ENCODE results near the gene C6orf136. TPM values are rescaled to one million over a fixed set of nuclear protein-coding genes. Genes with fewer than 3 reads are reported as not detected.
"Not testable (repeated sequence)": the region's sequence is repeated elsewhere in the genome, so short reads cannot be mapped to it uniquely, and the experiment has no call there.

The C6orf136 gene, protein sequence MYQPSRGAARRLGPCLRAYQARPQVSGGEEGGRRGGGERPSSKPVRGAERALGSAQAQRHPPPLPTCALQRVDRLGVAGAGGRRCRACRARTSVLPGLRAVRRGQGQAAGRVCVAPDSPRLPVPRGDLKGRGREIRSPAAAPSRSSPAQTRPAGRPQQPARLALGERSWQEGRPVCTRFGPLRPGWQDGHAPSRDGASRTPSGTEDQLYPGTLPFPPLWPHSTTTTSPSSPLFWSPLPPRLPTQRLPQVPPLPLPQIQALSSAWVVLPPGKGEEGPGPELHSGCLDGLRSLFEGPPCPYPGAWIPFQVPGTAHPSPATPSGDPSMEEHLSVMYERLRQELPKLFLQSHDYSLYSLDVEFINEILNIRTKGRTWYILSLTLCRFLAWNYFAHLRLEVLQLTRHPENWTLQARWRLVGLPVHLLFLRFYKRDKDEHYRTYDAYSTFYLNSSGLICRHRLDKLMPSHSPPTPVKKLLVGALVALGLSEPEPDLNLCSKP
- 15.7 TPM for total RNA-seq

DNA sequence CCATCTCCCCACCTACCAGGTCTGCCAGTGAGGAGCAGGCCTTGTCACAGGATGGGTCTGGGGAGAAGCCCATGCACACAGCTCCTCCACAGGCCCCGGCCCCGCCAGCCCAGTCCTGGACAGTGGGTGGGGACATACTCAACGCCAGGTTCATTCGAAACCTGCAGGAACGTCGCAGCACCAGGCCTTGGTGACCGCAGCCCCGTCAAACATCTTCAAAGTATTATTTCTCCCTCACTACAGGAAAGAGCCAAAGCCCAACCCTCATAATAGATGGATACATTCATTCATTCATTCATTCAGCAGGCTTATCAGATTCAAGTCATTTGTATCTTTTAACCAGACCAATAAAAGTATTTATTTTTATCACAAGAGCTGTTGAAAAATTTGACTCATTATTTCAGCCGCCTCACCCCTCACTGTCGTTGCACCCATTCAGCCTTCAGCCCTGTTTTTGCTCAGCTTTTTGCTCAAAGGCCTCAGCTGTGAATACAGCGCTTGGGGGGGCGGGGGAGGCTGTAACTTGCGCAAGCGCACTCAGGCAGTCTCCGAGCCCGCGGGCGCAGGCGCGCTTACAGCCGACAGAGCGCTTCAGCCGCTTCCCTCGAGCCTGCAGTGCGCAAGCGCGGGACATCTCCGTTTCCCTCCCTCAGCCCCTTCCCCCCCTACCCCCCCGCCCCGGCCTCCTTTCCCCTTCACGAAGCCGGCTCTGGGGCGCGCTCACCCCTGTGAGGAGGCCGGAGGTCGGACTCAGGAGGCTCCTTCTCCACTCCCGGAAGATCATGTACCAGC is at the start of gene C6orf136:
C6orf136 (plus strand) TSS at position 684 of the 792 bp plus-strand sequence; CDS start at position 783, 99 bp downstream.
- TF ChIP-seq, protein P1, sequence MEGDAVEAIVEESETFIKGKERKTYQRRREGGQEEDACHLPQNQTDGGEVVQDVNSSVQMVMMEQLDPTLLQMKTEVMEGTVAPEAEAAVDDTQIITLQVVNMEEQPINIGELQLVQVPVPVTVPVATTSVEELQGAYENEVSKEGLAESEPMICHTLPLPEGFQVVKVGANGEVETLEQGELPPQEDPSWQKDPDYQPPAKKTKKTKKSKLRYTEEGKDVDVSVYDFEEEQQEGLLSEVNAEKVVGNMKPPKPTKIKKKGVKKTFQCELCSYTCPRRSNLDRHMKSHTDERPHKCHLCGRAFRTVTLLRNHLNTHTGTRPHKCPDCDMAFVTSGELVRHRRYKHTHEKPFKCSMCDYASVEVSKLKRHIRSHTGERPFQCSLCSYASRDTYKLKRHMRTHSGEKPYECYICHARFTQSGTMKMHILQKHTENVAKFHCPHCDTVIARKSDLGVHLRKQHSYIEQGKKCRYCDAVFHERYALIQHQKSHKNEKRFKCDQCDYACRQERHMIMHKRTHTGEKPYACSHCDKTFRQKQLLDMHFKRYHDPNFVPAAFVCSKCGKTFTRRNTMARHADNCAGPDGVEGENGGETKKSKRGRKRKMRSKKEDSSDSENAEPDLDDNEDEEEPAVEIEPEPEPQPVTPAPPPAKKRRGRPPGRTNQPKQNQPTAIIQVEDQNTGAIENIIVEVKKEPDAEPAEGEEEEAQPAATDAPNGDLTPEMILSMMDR (IDR thresholded peaks at IDR 0.05): no peak
- peak in 1 of 2 donors; percentile 46 for TF ChIP-seq POLR2AphosphoS5 (IDR thresholded peaks at IDR 0.05; ENCODE audit: insufficient read depth in 1 of 2, low read depth in 1 of 2)
- peaks cover 20% of the 10 kb centered on the region for H3K4me1 ChIP-seq
- DNase-seq (ENCODE audit: extremely low spot score in 2 of 2): peak in 1 of 2 donors; percentile 90
- peak within 1 kb of the TSS; percentile 87 to 96 for H3K4me3 ChIP-seq
- intact Hi-C loops (cut with DNase I): no loop called here
- peak within 1 kb of the TSS; percentile 90 for H3K27ac ChIP-seq
- peaks cover 0 to 22% of the 10 kb centered on the region in 2 donors for H3K36me3 ChIP-seq
- no peaks in the 10 kb centered on the region for H3K27me3 ChIP-seq
- no peaks in the 10 kb centered on the region for H3K9me3 ChIP-seq

DNA sequence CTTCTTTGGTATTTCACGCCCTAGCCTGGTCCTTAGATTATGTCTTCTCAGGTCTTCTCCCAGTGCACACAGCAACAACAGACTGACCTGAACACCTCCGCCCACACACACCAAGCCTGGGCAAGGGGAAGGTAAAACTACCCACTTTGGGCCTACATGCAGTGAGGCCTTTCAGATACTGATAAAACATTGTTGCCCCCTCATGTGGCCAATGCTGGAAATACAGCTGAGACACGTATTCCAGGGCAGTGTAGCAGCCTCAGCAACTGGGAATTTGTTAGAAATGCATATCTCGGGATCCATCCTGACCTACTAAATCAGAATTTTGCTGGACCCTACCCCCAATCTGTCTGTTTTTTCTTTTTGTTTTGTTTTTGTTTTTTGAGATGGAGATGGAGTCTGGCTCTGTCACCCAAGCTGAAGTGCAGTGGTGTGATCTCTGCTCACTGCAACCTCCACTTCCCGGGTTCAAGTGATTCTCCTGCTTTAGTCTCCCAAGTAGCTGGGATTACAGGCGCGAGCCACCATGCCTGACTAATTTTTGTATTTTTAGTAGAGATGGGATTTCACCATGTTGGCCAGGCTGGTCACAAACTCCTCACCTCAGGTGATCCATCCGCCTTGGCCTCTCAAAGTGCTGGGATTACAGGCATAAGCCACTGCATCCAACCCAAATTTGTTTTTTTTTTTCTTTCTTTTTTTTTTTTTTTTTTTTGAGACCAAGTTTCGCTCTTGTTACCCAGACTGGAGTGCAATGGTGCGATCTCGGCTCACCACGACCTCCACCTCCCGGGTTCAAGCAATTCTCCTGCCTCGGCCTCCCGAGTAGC is 49.4 kb upstream of the C6orf136 start:
- H3K9me3 ChIP-seq; H3K4me3 ChIP-seq; H3K4me1 ChIP-seq; H3K27ac ChIP-seq; H3K27me3 ChIP-seq; DNase-seq (ENCODE audit: extremely low spot score in 2 of 2); intact Hi-C loops (cut with DNase I): not testable (repeated sequence)
- peaks cover 0 to 28% of the 10 kb centered on the region in 2 donors for H3K36me3 ChIP-seq
- TF ChIP-seq POLR2AphosphoS5 (IDR thresholded peaks at IDR 0.05; ENCODE audit: insufficient read depth in 1 of 2, low read depth in 1 of 2): peak in 1 of 2 donors; percentile 56
- TF ChIP-seq, protein P1 (IDR thresholded peaks at IDR 0.05): peak; percentile 60 to 82 (median 61)

DNA sequence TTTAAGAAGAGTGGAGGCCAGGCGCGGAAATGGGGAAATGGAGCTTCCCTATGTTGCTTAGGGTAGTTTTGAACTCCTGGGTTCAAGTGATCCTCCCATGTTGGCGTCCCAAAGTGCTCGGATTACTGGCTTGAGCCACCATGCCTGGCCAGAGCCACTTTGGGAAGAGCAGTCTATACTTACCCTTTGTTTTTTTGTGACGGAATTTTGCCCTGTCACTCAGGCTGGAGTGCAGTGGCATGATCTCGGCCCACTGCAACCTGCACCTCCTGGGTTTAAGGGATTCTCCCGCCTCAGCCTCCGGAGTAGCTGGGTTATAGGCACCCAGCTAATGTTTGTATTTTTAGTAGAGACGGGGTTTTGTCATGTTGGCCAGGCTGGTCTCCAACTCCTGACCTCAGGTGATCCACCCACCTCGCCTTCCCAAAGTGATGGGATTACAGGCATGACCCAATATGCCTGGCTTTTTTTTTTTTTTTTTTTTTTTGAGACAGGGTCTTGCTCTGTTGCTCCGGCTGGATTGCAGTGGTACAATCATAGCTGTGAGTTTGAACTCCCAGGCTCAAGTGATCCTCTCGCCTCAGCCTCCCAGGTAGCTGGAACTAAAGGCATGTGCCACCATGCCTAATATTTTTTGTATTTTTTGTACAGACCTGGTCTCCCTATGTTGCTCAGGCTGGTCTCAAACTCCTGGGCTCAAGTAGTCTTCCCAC is 47.9 kb upstream of the C6orf136 start:
- no peak for DNase-seq (ENCODE audit: extremely low spot score in 2 of 2)
- no peaks in the 10 kb centered on the region for H3K9me3 ChIP-seq
- no peaks in the 10 kb centered on the region for H3K27me3 ChIP-seq
- peaks cover 9 to 38% of the 10 kb centered on the region in 2 donors for H3K36me3 ChIP-seq
- no peaks in the 10 kb centered on the region for H3K4me1 ChIP-seq
- H3K27ac ChIP-seq: no peak overlapping the region
- no peak overlapping the region for H3K4me3 ChIP-seq
- intact Hi-C loops (cut with DNase I): no loop called here
- TF ChIP-seq POLR2AphosphoS5 (IDR thresholded peaks at IDR 0.05; ENCODE audit: insufficient read depth in 1 of 2, low read depth in 1 of 2): no peak
- TF ChIP-seq, protein P1 (IDR thresholded peaks at IDR 0.05): no peak
- no peak for TF ChIP-seq POLR2A (IDR thresholded peaks at IDR 0.05)

DNA sequence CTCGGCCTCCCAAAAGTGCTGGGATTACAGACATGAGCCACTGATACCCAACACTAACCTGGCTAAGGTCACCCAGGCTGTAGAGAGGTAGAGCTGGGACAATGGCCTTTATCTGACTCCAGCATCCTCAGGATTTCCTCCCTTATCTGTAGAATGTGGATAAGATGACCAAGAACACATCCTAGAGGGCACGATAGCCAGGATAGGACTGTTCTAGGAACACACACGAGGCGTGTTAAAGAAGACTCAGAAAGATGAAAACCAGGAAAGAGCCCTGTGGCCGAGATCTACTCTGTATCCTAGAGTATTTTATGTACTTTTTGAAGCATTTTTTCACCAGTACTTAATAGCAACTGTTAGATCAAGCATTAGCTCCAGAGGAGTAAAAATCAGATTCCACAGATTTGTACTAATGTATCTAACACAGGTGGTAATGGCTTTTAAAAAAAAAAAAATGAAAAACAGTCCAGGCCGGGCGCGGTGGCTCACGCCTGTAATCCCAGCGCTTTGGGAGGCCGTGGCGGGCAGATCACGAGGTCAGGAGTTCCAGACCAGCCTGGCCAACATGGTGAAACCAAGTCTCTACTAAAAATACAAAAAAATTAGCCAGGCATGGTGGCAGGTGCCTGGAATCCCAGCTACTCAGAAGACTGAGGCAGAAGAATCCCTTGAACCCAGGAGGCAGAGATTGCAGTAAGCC is 47.2 kb upstream of the C6orf136 start:
- intact Hi-C loops (cut with DNase I): no loop called here
- H3K36me3 ChIP-seq: peaks cover 9 to 45% of the 10 kb centered on the region in 2 donors
- no peak for DNase-seq (ENCODE audit: extremely low spot score in 2 of 2)
- no peaks in the 10 kb centered on the region for H3K4me1 ChIP-seq
- H3K27me3 ChIP-seq: no peaks in the 10 kb centered on the region
- no peaks in the 10 kb centered on the region for H3K9me3 ChIP-seq
- no peak overlapping the region for H3K4me3 ChIP-seq
- no peak overlapping the region for H3K27ac ChIP-seq
- TF ChIP-seq POLR2A (IDR thresholded peaks at IDR 0.05): no peak
- no peak for TF ChIP-seq POLR2AphosphoS5 (IDR thresholded peaks at IDR 0.05; ENCODE audit: insufficient read depth in 1 of 2, low read depth in 1 of 2)
- TF ChIP-seq, protein P1 (IDR thresholded peaks at IDR 0.05): no peak

Data from vagina (tissue), 2 donors.